T-helper 22 cell (primary cell): Measurements from ENCODE around the gene ITLN2.
"Not testable (repeated sequence)": the region's sequence is repeated elsewhere in the genome, so short reads cannot be mapped to it uniquely, and the experiment has no call there.

Experiments used
- DNase-seq: peaks from one replicate; pipeline ENCODE4 v3.0.0-alpha.2; 2020; ENCODE audit warnings: low read depth

ITLN2 gene

GRCh38 chr1:160905617-160905989 is 49.0 kb downstream of the ITLN2 start:
- DNase-seq: no peak

- no peak for DNase-seq
Measured at GRCh38 chr1:160904783-160905616, 49.6 kb downstream of the ITLN2 start.

- DNase-seq: not testable (repeated sequence)
Measured at GRCh38 chr1:160902251-160902650, 52.4 kb downstream of the ITLN2 start.

GRCh38 chr1:160901768-160902167 is 52.8 kb downstream of the ITLN2 start:
- no peak for DNase-seq

- not testable (repeated sequence) for DNase-seq
Measured at GRCh38 chr1:160900683-160901082, 53.9 kb downstream of the ITLN2 start.
